HG02885 (cell line): ENCODE measurements around the gene ABO.
"Not testable (repeated sequence)": the region's sequence is repeated elsewhere in the genome, so short reads cannot be mapped to it uniquely, and the experiment has no call there.

Experiments used
- ATAC-seq: cut with Tn5 transposase; IDR thresholded peaks from one replicate; pipeline ENCODE4 v1.9.1; 2021; ENCODE audit warnings: mild to moderate bottlenecking; ENCODE audit not compliant: unreplicated experiment, poor library complexity

Gene ABO

DNA sequence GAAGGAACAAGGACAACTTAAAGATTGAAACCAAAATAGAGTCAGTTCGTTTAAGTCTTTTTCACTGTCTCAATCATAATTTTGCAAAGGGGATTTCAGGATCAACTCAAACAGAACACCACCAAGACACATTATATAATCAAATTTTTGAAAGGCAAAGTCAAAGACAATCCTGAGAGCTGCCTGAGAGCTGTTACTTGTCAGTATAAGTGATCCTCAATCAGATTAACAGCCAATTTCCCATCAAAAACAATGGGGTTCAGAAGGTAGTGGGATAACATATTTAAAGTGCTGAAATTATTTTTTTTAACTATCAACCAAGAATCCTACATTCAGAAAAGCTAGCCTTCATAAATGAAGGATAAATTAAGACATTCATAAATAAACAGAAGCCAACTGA, 19.3 kb upstream of the ABO start:
- ATAC-seq, result no peak

GRCh38 chr9:133290751-133291302, 15.8 kb upstream of the ABO start:
- ATAC-seq, result no peak

DNA sequence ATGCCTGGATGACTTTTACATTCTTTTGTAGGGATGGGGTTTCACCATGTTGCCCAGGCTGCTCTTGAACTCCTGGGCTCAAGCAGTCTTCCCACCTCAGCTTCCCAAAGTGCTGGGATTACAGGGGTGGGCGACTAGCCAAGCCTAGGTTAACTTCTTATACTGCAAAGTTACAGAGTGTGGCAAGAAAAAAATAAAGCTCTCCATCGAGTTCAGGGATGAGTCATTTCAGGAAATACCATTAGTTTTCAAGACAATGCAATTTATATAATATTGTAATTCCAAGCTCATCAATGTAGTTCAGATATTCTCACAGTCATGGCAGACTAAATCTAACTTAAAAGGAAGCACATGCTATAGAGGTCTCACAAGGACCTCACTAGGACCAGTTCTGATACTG, 11.5 kb upstream of the ABO start:
- ATAC-seq, result no peak

DNA sequence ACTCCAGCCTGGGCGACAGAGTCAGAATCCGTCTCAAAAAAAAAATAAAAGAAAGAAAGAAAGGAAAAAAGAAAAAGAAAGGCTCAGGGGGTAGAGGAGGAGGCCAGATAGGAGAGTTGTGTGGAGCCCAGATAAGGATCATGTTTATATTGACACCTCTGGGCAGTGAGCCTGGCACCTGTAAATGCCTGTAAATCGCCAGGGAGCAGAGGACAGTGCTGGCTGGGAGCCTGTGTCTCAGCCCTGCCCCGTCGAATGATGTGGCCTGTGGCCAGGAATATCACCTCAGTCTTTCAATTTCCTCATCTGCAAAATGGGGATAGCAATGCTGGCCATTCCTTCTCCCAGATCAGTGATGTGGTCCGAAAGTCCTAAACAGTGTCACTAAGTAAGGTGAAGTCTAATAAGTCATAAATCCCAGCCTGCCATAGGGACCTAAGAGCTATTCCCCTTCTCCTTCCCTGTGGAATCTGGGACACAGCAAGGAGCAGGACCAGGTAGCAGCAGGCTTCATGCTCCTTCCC, 10.3 kb upstream of the ABO start:
- no peak for ATAC-seq

DNA sequence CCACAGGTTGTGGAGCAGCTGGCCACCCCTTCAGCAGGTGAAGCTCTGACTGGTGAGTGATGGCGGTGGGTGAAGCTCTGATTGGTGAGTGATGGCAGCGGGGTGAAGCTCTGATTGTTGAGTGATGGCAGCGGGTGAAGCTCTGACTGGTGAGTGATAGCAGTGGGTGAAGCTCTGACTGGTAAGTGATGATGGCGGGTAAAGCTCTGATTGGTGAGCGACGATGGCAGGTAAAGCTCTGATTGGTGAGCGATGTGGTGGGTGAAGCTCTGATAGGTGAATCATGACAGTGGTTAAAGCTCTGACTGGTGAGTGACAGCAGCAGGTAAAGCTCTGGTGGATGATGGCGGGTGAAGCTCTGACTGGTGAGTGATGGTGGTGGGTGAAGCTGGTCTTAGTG, 9.4 kb upstream of the ABO start:
- no peak for ATAC-seq

DNA sequence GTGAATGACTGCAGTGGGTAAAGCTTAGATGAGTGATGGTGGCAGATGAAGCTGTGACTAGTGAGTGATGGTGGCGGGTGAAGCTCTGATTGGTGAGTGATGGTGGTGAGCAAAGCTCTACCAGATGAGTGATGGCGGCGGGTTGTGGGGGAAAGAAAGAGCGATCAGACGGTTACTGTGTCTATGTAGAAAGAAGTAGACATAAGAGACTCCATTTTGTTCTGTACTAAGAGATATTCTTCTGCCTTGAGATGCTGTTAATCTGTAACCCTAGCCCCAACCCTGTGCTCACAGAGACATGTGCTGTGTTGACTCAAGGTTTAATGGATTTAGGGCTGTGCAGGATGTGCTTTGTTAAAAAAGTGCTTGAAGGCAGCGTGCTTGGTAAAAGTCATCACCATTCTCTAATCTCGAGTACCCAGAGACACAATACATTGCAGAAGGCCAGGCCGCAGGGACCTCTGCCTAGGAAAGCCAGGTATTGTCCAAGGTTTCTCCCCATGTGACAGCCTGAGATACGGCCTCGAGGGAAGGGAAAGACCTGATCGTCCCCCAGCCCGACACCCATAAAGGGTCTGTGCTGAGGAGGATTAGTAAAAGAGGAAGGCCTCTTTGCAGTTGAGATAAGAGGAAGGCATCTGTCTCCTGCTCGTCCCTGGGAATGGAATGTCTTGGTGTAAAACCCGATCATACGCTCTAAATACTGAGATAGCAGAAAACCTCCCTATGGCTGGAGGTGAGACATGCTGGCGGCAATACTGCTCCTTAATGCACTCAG, 8.4 kb upstream of the ABO start:
- ATAC-seq, result not testable (repeated sequence)

- ATAC-seq, result no peak
Observed at GRCh38 chr9:133282464-133283238, 7.7 kb upstream of the ABO start.

DNA sequence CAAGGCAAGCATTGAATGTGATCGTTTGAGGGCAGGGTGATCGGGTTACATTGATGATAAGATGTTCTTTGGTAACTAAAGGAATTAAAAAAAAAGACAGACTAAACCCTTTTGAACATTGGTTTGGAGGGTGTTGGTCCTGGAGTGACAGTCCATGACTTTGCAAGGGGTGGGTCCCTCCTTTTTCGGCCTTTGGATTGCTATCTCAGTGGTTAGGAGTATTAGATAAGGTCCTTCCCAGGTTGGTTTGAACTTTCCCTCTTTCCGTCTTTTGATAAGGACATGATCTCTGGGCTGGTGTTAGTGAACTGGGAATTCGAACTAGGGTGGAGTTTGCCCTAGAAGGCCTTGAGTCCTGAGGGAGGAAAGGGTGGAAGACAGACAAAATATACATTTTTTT, 5.4 kb upstream of the ABO start:
- no peak for ATAC-seq

DNA sequence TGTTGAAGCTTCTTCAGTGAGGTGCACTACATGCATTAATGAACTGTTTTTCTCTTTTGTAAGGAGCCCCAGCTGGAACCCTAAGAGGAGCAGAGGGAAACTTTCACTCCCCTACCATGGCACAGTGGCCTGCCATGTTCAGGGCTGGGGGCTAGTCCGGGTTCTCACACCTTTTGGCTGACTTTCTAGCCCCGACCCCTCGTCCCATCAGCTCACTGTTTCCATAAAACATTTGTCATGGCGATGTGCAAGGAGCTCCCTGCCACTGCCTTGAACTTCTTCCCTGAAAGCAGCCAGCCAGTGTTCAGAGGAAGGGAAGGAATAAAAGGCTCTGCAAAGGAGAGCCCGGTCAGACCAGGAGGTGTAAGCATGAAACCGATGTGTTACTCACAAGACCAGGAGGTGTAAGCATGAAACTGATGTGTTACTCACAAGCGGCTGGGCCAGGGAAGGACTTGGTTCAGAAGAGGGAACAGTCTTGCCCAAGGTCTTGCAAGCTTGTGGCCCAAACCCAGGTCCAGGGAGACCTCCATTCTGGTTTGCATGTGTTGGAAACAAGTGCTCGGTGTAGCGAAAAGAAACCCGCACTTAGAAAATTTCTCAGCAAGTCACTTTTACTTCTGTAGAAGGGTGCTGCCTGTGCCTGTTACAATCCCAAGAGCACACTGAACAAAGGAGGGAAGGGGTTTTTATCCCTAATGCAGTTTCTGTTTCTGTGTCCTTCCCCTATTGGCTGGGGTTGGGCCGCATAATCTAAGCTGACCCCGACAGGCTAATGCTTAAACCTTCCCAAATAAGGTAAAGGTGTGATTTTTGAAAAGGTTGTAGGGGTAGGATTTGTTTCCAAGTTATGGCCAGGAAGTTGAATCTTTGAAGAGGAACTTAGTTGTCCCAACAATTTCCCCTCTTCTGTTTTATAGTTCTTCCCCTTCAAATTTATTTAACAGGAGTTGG, 3.4 kb upstream of the ABO start:
- ATAC-seq, result no peak

DNA sequence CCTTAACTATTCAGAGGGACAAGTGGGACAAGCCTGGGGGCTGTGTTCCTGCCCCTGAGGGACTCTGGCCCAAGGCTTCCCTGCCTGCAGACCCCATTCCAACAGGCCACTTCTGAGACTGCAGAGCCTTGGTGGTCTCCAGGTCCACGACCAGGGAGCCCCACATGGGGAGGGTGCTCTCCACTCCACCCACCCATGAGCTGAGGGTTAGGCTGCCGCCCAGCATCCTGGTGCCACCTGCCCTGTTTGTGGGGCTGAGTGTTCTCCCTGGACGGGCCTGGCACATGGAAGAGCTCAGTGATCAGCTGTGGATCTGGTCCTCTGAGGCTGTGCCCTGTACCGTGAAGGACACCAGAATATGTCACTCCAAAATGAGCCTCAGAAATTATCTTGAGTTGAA, 2.5 kb upstream of the ABO start:
- ATAC-seq, result no peak

DNA sequence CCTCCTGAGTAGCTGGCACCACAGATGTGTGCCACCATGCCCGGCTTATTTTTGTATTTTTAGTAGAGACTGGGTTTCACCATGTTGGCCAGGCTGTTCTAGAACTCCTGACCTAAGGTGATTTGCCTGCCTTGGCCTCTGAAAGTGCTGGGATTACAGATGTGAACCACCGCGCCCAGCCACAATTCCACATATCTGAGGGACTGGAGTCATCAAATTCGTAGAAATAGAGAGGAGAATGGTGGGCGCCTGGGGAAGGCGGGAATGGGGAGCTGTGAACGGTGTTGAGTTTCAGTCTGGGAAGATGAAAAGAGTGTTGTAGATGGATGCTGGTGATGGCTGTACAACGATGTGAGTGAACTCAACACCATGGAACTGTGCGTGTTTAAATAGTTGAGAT, 1.9 kb upstream of the ABO start:
- no peak for ATAC-seq

DNA sequence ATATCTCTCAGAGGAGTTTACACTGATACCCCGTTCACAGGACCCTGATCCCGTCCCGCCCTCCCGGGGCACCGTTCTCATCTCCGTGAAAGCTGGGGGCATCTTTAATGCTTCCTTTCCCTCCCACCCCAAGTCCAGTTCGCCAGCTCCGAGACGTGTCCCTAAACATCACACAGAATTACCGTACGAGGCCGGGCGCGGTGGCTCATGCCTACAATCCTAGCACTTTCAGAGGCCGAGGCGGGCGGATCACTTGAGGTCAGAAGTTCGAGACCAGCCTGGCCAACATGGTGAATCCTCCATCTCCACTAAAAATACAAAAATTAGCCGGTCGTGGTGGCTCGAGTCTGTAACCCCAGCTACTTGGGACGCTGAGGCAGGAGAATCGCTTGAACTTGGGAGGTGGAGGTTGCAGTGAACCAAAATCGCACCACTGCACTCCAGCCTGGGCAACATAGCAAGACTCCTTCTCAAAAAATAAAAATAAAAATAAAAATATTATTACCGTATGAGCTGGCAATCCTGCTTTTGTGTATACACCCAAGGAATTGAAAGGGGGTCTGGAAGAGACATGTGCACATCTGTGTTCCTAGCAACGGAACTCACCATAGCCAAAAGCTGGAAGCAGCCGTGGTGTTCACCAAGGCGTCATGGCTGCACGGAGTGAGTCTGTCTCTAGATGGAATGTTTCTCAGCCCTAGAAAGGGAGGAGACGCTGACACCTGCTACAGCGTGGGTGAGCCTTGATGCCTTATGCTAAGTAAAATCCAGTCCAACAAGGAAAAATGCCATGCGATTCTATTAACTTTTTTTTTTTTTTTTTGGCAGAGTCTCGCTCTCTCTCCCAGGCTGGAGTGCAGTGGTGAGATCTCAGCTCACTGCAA, 1.2 kb upstream of the ABO start:
- no peak for ATAC-seq

GRCh38 chr9:133274236-133275104, 531 bp downstream of the ABO start:
- ATAC-seq, result no peak

DNA sequence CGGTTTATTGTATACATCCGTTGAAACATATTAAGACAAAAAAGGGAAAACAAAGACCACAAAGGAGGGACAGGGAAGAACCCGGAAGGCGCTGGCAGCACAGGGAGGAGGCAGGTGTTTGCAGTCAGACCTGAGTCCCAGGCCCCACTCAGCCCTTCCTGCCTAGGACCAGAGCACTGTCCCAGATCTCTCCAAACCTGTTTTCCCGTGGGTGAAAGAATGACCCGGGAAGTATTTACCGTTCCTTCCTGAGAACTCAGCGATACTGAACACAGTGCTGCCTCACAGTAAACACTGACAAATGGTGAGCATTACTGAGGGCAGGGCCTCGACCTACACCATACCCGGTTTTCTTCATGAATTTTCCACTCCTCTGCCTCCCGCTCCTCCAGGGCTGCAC, 1.2 kb downstream of the ABO start:
- no peak for ATAC-seq

- no peak for ATAC-seq
Observed at GRCh38 chr9:133273098-133273497, 1.9 kb downstream of the ABO start.

GRCh38 chr9:133269537-133270362, 5.3 kb downstream of the ABO start:
- no peak for ATAC-seq

DNA sequence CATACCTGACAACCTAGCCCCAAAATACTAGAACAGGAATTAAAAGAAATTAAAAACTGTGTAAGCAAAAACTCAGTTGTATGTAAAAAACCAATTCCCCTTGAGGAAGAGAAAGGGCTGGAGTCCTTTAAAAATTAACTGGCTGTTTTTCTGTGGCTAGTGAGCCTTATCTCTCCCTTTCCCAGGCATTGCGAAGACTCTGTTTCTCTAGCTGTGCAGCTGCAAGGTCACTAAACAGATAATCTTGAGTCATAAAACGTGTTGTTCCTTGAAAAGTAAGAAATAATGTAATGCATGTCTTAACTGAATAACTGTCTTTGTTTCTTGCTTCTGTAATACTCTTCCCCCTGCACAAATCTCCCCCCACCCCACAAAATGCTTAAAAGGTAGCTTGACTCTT, 5.9 kb downstream of the ABO start:
- not testable (repeated sequence) for ATAC-seq
